HG03095 (cell line): ENCODE measurements around the gene TBC1D5.
A peak's percentile ranks its signal among the peaks of the same experiment; 100 is the strongest.
"Not testable (repeated sequence)": the region's sequence is repeated elsewhere in the genome, so short reads cannot be mapped to it uniquely, and the experiment has no call there.

ENCODE experiments used
- ATAC-seq: cut with Tn5 transposase; IDR thresholded peaks from one replicate; pipeline ENCODE4 v1.9.1; 2021; ENCODE audit warnings: moderate library complexity; ENCODE audit not compliant: unreplicated experiment

Gene TBC1D5

GRCh38 chr3:17717411-17717810 lies 25.0 kb downstream of the TBC1D5 start:
- no peak for ATAC-seq

GRCh38 chr3:17714473-17714872 lies 28.0 kb downstream of the TBC1D5 start:
- no peak for ATAC-seq

GRCh38 chr3:17709236-17709810 lies 33.1 kb downstream of the TBC1D5 start:
- ATAC-seq = no peak

GRCh38 chr3:17707813-17708543 lies 34.5 kb downstream of the TBC1D5 start:
- ATAC-seq = no peak

DNA sequence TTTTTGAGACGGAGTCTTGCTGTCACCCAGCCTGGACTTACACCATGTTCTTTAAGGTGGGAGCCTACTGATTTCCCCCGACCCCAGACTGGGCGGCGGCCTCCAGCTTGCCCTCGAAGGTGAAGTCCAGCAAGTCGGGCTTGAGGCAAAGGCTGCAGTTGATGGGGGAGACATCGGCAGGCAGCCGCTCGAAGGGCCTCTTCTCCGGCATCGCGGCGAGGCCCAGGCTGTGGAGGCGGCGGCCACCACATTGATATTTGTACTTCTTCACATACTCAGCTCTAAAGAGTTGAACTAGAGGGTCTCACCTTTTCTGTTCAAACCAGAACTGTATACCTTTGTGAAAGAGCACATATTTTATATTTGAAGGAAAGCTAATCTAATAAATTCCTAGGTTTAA lies 36.4 kb downstream of the TBC1D5 start:
- ATAC-seq = not testable (repeated sequence)

DNA sequence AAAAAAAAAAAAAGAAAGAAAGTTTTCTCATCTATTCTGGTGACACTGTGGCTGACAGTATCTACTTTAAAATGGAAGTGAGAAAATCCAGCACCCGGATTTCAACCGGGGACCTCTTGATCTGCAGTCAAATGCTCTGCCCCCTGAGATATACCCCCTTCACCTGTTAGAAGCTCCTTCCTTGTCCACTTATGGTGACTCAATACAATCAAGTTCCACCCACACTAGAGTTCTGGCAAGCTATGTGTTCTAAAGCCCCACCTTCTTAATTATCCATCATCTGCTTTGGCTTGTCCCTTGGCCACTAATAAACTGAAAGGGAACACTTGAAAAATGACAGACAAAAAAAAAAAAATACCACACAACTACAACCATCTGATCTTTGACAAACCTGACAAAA lies 42.6 kb downstream of the TBC1D5 start:
- not testable (repeated sequence) for ATAC-seq

DNA sequence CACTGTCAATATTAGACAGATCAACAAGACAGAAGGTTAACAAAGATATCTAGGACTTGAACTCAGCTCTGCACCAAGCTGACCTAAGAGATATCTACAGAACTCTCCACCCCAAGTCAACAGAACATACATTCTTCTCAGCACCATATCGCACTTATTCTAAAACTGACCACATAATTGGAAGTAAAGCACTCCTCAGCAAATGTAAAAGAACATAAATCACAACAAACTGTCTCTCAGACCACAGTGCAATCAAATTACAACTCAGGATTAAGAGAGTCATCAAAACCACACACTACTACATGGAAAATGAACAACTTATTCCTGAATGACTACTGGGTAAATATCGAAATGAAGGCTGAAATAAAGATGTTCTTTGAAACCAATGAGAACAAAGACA lies 46.8 kb downstream of the TBC1D5 start:
- not testable (repeated sequence) for ATAC-seq

DNA sequence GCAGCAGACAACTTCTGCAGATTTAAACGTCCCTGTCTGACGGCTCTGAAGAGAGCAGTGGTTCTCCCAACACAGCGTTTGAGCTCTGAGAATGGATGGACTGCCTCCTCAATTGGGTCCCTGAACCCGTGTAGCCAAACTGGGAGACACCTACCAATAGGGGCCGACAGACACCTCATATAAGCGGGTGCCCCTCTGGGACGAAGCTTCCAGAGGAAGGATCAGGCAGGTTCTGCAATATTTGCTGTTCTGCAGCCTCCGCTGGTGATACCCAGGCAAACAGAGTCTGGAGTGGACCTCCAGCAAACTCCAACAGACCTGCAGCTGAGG lies 48.8 kb downstream of the TBC1D5 start:
- not testable (repeated sequence) for ATAC-seq

- not testable (repeated sequence) for ATAC-seq
Measured at GRCh38 chr3:17692846-17693669, 49.4 kb downstream of the TBC1D5 start.

DNA sequence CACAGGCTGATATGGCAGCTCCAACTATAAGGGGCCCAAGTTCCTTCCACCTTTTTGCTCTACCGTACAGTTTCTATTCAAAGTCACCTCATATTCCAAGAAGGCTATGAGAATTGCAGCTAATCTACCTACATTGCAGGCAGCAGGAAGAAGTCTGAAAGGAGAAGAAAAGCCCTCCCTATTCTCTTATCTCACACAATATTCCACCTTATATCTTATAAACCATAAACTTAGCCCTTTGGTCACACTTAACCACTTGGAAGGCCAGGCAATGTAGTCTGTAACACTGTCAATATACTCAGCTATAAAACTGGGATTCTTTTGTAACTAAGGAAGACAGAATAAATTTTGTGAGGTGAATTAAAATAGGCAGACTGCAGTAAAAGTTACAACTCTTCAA lies 54.9 kb downstream of the TBC1D5 start:
- no peak for ATAC-seq

DNA sequence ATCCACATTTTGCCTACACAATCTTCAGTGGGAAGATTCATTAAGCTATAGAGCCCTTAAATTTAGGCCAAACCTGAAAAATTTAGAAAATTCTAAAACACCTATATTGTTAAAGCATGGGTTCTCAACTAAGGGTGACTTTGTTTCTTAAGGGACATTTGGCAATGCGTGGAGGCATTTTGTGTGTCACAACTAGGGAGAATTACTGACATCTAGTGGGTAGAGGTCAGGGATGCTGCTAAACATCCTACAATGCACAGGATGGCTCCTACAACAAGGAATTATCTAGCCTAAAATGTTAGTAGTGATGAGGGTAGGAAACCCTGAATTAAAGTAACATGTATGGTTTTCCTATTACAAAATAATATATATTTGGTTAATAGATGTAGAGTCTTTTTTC lies 55.8 kb downstream of the TBC1D5 start:
- no peak for ATAC-seq

DNA sequence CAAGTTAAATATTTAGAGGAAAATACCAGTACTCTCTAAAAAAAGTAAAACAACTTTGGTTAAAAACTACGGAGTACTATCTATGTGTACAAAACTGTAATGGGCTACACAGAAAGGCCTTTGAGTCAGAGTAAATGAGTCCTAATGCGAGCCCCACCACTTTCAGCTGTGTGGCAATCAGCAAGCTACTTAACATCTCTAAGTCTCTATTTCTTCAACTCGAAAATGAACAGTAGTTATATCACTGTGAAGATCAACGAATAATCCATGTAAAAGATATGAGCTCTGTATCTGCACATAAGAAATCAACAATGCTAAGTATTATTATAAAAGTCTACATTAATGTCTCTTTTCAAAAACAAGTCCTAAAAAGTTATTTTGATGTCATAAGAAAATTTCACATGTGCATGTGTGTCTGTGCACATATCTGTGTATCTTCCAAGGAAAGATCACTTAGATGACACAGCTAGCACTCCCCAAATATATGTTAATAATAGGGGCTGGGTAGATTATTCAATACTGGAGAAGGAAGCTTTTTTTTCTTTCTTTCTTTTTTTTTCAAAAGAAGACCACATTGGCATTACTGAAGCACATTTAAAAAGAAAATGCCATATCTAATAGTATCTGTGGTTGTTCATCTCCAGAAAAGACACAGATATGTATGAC lies 58.8 kb downstream of the TBC1D5 start:
- no peak for ATAC-seq

DNA sequence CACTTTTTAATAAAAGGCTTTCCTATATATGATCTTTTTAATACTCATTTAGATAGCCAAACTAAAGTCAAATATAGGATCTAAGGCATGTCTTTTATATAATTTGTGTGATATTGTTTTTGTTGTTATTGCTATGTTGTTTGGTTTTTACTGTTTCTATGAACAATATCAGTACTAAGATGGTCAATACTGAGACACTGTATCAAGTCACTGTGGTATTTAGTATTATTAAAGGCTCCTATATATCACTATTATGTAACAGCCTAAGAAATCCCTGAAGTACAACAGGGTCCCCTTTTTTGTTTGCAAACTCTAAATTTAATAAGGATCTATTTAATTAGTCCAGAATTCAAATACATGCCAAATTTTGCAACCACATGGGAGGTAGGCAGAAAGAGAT lies 61.9 kb downstream of the TBC1D5 start:
- no peak for ATAC-seq

GRCh38 chr3:17678116-17678741 lies 64.2 kb downstream of the TBC1D5 start:
- ATAC-seq = peak; percentile 63

DNA sequence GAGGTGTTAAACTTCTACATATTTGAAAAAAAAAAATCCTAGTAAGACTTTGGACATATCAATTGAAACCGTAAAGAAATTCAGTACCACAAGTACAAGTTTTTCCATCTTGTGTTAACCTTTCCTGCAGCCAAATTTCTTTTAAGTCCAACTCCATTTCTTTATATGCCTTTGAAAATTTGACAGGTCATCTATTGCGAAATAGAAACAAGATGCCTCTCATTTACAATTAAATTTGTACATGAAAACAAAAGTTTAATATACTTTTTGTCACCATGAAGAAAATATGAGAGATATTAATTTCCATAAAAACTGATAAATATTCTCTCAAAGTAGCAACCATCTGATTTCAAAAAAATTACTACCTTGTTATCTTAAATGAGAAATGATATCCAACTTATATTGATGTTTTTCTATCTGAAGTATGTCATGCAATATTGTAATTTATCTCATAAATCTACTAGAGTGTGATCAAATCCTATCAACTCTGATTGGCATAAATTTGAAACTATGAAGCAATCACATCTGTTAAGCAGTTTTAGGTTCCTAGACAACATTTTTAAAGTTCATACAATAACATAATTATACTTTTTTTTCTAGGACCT lies 68.2 kb downstream of the TBC1D5 start:
- ATAC-seq = no peak

DNA sequence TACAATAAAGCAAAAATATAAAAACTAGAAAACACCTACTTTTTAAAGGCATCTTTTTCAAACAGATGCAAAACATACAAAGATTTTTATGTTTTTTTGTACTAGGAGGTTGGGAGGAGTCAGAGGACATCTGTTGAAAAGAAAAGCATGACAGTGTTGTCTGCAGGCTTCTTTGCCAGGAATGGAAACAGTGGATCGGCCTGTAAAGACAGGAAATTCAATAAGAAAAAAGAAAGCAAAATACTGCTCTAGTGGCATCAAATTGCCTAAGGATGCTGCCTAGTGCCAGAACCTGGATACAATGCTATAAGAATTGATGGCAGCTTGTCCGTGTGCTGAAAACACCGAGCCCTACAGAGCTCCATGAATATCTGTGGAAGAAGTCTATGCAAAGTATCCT lies 69.9 kb downstream of the TBC1D5 start:
- no peak for ATAC-seq

- no peak for ATAC-seq
Measured at GRCh38 chr3:17670749-17671148, 71.7 kb downstream of the TBC1D5 start.

- ATAC-seq = no peak
Measured at GRCh38 chr3:17664923-17665322, 77.5 kb downstream of the TBC1D5 start.

DNA sequence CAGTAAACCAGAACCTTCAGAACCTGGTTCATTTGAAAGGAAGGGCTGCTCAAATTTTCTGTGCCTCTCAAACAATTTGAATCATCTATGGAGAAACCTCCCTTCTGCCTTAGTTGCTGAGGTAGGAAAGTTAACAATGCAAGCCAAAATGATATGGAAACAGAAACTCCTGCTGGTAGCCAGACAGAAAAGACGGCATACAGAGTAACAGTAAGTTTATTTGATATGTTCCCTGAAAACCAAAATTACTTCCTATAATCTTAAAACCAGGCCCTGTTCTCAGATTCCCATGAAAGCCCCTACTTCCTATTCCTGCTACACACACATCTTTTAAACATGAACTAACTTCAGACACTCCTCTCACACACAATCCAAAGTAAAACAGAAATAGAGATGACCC lies 86.2 kb downstream of the TBC1D5 start:
- ATAC-seq = no peak

GRCh38 chr3:17655743-17656142 lies 86.7 kb downstream of the TBC1D5 start:
- ATAC-seq = peak; percentile 49

GRCh38 chr3:17649748-17650147 lies 92.7 kb downstream of the TBC1D5 start:
- not testable (repeated sequence) for ATAC-seq
